Measurements from ENCODE around the gene PEF1.

GRCh38 chr1:31646259-31646960 lies 1.7 kb upstream of the PEF1 start:
- TF ChIP-seq EZH2 (IDR thresholded peaks at IDR 0.05; ENCODE audit: low read length) (no peak), CTCF (optimal IDR thresholded peaks at IDR 0.05 in 1 of 3, IDR thresholded peaks at IDR 0.05 in 1 of 3, conservative IDR thresholded peaks at IDR 0.05 in 1 of 3; ENCODE audit: extremely low read depth in 1 of 3, insufficient read depth in 2 of 3, low read length in 3 of 3) (no peak)

All from keratinocyte (primary cell).